CD4-positive, alpha-beta memory T cell (primary cell): ENCODE measurements around the gene JPH4. TPM values are rescaled to one million over a fixed set of nuclear protein-coding genes. Genes with fewer than 3 reads are reported as not detected.

Experiments used
- CTCF ChIA-PET: fragments of 350-600 bp; sonication (Branson Sonifier 250); formaldehyde crosslinking; loops from one replicate; lab custom pipeline; 2021; ENCODE audit warnings: inconsistent platforms; ENCODE audit not compliant: partially characterized antibody; lab: Charles Lee
- POLR2A ChIA-PET: fragments of 350-600 bp; sonication (Branson Sonifier 250); formaldehyde crosslinking; loops from one replicate; lab custom pipeline; 2021; ENCODE audit not compliant: partially characterized antibody; lab: Charles Lee
- DNase-seq, 5 donors: peaks; one replicate each; pipeline versions ENCODE4 v3.0.0 to v3.0.0-alpha.2; 2020 to 2022; ENCODE audit warnings: mixed read lengths in 1 of 5
- H3K27ac ChIP-seq: one replicate; pipeline ENCODE4 v1.7.0; 2013; ENCODE audit warnings: low read depth, low read length
- H3K27me3 ChIP-seq: 2 replicates; pipeline ENCODE4 v1.7.0; 2013; ENCODE audit warnings: mild to moderate bottlenecking, low read length, moderate library complexity; ENCODE audit not compliant: insufficient read depth
- H3K36me3 ChIP-seq: 2 replicates; pipeline ENCODE4 v1.7.0; 2013; ENCODE audit warnings: mild to moderate bottlenecking, low read length, moderate library complexity; ENCODE audit not compliant: insufficient read depth
- H3K4me1 ChIP-seq: 2 replicates; pipeline ENCODE4 v1.7.0; 2013; ENCODE audit warnings: mild to moderate bottlenecking, low read length, moderate library complexity; ENCODE audit not compliant: insufficient read depth
- H3K4me3 ChIP-seq, 2 donors: one replicate each; pipeline ENCODE4 v1.7.0; 2013; ENCODE audit warnings: low read length in 2 of 2, mild to moderate bottlenecking in 1 of 2
- H3K9me3 ChIP-seq, 2 donors: one replicate each; pipeline ENCODE4 v1.7.0; 2013; ENCODE audit warnings: low read length in 2 of 2, control low read depth in 1 of 2; ENCODE audit not compliant: control insufficient read depth in 1 of 2
- H3K27ac Mint-ChIP-seq, 7 donors: one replicate each; pipeline ENCODE4 v1.8.0; 2020 to 2021; ENCODE audit warnings: mixed read lengths in 7 of 7, mild to moderate bottlenecking in 6 of 7, inconsistent platforms in 3 of 7, moderate library complexity in 3 of 7
- H3K27me3 Mint-ChIP-seq, 2 donors: one replicate each; pipeline ENCODE4 v1.8.0; 2020 to 2021; ENCODE audit warnings: mixed read lengths in 2 of 2
- H3K36me3 Mint-ChIP-seq, 2 donors: one replicate each; pipeline ENCODE4 v1.8.0; 2020 to 2021; ENCODE audit warnings: mixed read lengths in 2 of 2, inconsistent platforms in 1 of 2, mild to moderate bottlenecking in 1 of 2
- H3K4me1 Mint-ChIP-seq, 4 donors: one replicate each; pipeline ENCODE4 v1.8.0; 2020 to 2021; ENCODE audit warnings: mixed read lengths in 4 of 4, mild to moderate bottlenecking in 1 of 4
- H3K4me3 Mint-ChIP-seq, 8 donors: one replicate each; pipeline ENCODE4 v1.8.0; 2020 to 2021; ENCODE audit warnings: mixed read lengths in 8 of 8, mild to moderate bottlenecking in 7 of 8, moderate library complexity in 6 of 8, inconsistent platforms in 3 of 8
- H3K9me3 Mint-ChIP-seq, 8 donors: one replicate each; pipeline ENCODE4 v1.8.0; 2020 to 2021; ENCODE audit warnings: mixed read lengths in 8 of 8, mild to moderate bottlenecking in 5 of 8, inconsistent platforms in 3 of 8, moderate library complexity in 1 of 8
- intact Hi-C: fragments of 100-400 bp; cut with micrococcal nuclease; formaldehyde crosslinking; loops from one replicate; pipeline ENCODE4 v1.15.1; 2023
- polyA plus RNA-seq, 2 donors: library from polyadenylated mRNA; unstranded; fragments of 300-500 nt; fragmentation: Illumina TruSeq; gene quantifications; one replicate each; pipeline ENCODE4 v1.2.3, GENCODE V29; 2021
- total RNA-seq, 2 experiments: library from RNA; stranded (reverse); gene quantifications; one replicate each; pipeline ENCODE4 v1.2.3, GENCODE V29; 2021

Gene JPH4
- total and polyA plus RNA-seq, 4 experiments from 2014 or later = 0.08 TPM; not detected in 3

DNA sequence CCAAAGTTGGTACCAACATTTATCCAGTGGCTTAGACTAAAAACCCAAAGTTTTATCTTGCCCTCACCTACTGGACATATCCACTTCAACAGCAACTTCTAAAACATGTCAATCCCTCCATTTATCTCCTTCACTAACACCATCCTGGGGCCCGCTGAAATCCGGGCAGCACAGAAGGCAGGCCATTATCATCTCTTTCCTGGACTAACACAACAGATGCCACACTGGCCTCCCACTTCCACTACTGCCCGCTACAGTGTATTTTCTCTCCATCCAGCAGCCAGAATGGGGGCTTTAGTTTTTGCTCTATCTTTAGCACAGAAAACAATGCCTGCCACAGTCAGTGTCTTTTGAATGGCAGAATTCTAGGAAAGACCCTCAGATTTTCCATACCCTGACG, 42.6 kb downstream of the JPH4 start:
- peaks cover 0 to 2% (median 0%) of the 10 kb centered on the region in 8 donors for H3K9me3 Mint-ChIP-seq
- ChIA-PET POLR2A (no interaction called here), CTCF (interaction anchor here (0.6 to 9.3 kb wide), 3 partner anchors 24 to 739 kb away, joined by 5 to 83 read pairs (median 12); no protein-coding TSS in a partner anchor)
- Histone ChIP-seq H3K36me3 (no peaks in the 10 kb centered on the region), H3K9me3 (no peaks in the 10 kb centered on the region), H3K27me3 (no peaks in the 10 kb centered on the region), H3K27ac (no peak overlapping the region), H3K4me3 (no peak overlapping the region), H3K4me1 (no peaks in the 10 kb centered on the region)
- H3K36me3 Mint-ChIP-seq = no peaks in the 10 kb centered on the region
- H3K27ac Mint-ChIP-seq = peak overlapping the region in 1 of 7 donors; percentile 1
- H3K4me3 Mint-ChIP-seq = no peak overlapping the region
- H3K27me3 Mint-ChIP-seq = peaks cover 0 to 3% of the 10 kb centered on the region in 2 donors
- intact Hi-C loops = no loop called here
- no peak for DNase-seq
- H3K4me1 Mint-ChIP-seq = peaks cover 0 to 6% (median under 1%) of the 10 kb centered on the region in 4 donors

DNA sequence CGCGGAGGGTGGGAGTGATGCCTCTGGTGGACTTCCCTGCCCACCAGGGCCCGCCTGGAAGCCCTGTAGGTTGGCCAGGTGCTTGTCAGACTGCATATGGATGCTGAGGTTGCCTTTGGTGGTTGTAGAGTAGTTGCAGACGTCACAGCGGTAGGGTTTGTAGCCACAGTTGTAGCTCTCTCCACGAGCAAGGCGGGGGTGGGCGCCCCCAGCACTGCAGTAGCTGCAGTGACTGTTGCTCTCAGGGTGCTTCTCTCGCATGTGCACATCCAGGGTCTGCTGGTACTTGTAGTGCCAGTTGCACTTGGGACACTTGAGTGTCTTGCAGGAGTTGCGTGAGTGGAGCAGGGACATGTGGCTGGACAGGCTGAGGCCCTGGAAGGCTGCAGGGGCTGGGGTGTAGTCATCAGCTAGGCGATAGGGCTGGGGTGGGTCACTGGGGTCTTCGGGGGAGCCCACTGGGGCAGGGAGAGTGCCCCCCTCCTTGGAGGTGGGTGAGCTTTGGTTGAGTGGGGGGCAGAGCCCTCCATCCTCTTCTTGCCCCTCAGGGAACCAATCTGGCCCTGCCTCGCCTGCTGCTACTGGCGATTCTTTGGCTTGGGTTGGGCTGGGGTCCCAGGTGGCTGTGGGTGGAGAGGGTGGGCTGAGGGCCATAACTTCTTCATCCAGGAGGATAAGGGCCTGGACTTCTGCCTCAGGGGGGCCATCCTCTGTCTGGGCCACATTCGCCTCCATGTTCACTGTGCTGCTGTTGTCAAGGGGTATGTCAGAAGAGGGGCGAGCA, 44.7 kb downstream of the JPH4 start:
- H3K27ac Mint-ChIP-seq = no peak overlapping the region
- intact Hi-C loops = no loop called here
- no peaks in the 10 kb centered on the region for H3K4me1 ChIP-seq
- CTCF ChIA-PET = interaction anchor here (1.5 to 2.0 kb wide), 3 partner anchors 9 to 27 kb away, joined by 4 to 8 read pairs (median 6); partner anchors contain the start of gene THTPA
- H3K27me3 ChIP-seq = no peaks in the 10 kb centered on the region
- no peak overlapping the region for H3K4me3 ChIP-seq
- POLR2A ChIA-PET = no interaction called here
- no peaks in the 10 kb centered on the region for H3K36me3 Mint-ChIP-seq
- DNase-seq = no peak
- no peaks in the 10 kb centered on the region for H3K27me3 Mint-ChIP-seq
- no peaks in the 10 kb centered on the region for H3K36me3 ChIP-seq
- H3K27ac ChIP-seq = no peak overlapping the region
- H3K9me3 Mint-ChIP-seq = peaks cover 0 to 2% (median 0%) of the 10 kb centered on the region in 8 donors
- H3K4me1 Mint-ChIP-seq = no peaks in the 10 kb centered on the region
- H3K9me3 ChIP-seq = no peaks in the 10 kb centered on the region
- no peak overlapping the region for H3K4me3 Mint-ChIP-seq

DNA sequence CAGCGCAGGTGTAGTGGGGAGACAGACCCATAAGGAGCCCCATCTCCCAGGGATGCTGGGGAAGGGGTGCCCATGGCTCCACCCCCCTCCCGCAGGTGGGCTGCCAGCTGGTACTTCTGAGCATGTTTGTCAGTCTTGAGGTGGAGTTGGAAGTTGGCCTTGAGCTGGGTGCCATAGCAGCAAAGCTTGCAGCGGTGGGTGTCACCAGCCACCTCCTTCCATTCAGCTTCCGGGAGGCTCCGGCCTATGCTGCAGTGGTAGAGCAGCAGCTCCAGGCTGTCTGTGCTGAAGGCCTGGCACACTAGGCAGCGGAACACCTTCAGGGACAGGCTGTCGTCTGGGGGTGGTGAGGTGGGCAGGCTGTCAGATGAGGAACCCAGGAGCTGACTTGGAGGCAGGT, 45.9 kb downstream of the JPH4 start:
- intact Hi-C loops = no loop called here
- H3K9me3 Mint-ChIP-seq = peaks cover 0 to 2% (median 0%) of the 10 kb centered on the region in 8 donors

DNA sequence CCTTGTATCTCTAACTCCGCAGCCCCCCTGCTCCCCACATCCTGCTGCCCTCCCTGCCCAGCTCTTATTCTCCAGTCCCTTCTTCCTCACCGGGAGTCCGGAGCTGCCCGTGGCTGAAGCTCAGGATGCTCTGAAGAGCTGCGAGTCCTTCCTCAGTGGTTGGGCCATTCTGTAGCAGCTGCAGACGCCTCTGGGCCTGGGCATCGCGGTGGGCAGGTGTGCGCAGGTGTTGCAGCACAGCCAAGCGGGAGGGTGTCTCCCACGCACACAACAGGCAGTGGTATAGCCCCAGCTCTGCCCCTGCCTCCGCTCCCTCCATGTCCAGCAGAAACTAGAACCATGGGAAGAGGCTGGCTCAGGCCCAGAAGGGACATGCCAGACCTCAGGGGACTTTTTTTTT, 47.2 kb downstream of the JPH4 start:
- H3K27me3 Mint-ChIP-seq = no peaks in the 10 kb centered on the region
- H3K36me3 Mint-ChIP-seq = no peaks in the 10 kb centered on the region
- H3K4me1 Mint-ChIP-seq = no peaks in the 10 kb centered on the region
- peaks cover 0 to 2% (median 0%) of the 10 kb centered on the region in 8 donors for H3K9me3 Mint-ChIP-seq
- CTCF ChIA-PET = interaction anchor here (0.7 to 1.8 kb wide), 3 partner anchors 9 to 888 kb away, joined by 3 to 5 read pairs (median 4); no protein-coding TSS in a partner anchor
- no peak for DNase-seq
- H3K4me3 ChIP-seq = no peak overlapping the region
- H3K27ac Mint-ChIP-seq = no peak overlapping the region
- H3K27ac ChIP-seq = no peak overlapping the region
- H3K9me3 ChIP-seq = no peaks in the 10 kb centered on the region
- POLR2A ChIA-PET = no interaction called here
- H3K36me3 ChIP-seq = no peaks in the 10 kb centered on the region
- no peak overlapping the region for H3K4me3 Mint-ChIP-seq
- H3K4me1 ChIP-seq = no peaks in the 10 kb centered on the region
- intact Hi-C loops = no loop called here
- no peaks in the 10 kb centered on the region for H3K27me3 ChIP-seq

More for the DNA sequence above, 45.9 kb downstream of the JPH4 start:
- no peak for DNase-seq
- Histone ChIP-seq H3K27ac (no peak overlapping the region), H3K27me3 (no peaks in the 10 kb centered on the region), H3K9me3 (no peaks in the 10 kb centered on the region), H3K36me3 (no peaks in the 10 kb centered on the region), H3K4me3 (no peak overlapping the region), H3K4me1 (no peaks in the 10 kb centered on the region)
- POLR2A ChIA-PET = no interaction called here
- Mint-ChIP-seq H3K27me3 (no peaks in the 10 kb centered on the region), H3K4me3 (no peak overlapping the region), H3K4me1 (no peaks in the 10 kb centered on the region), H3K36me3 (no peaks in the 10 kb centered on the region), H3K27ac (peak overlapping the region in 1 of 7 donors; percentile 48)
- CTCF ChIA-PET = interaction anchor here (1.8 to 2.0 kb wide), 2 partner anchors 10 to 54 kb away, joined by 5 to 6 read pairs; no protein-coding TSS in a partner anchor

DNA sequence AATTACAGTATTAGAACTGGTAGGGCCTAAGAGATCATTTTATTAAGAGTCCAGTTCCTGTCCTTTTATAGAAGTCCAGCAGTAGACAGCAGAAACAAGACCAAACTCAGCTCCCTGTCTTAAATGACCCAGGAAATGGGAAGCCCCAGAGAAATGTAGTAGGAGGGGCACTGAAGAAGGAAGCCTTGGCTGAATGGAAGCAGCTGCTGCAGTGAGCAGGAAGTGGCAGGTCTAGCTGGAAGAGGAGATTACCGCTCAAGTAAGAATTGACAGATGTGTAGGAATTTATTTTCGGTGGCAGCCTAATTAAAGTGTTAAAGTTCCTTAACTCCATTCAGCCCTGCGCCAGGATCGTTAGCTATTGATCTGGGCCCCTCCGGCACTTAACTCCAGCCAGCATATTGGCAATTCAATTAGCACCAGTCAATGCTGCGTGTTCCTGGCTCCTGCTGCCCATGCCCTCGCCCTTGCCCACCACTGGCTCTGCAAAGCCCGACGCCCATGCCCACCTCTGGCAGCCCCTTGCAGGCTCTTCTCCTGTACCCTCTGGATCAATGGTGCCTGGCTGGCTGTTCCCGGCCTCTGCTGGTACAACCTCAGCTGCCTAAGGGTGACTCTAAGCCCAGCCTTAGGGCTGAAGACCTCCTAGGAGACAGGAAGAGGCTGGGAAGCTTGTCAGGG, 48.1 kb downstream of the JPH4 start:
- no peaks in the 10 kb centered on the region for H3K36me3 ChIP-seq
- no peak overlapping the region for H3K4me3 Mint-ChIP-seq
- H3K27me3 Mint-ChIP-seq = no peaks in the 10 kb centered on the region
- H3K36me3 Mint-ChIP-seq = no peaks in the 10 kb centered on the region
- H3K9me3 ChIP-seq = no peaks in the 10 kb centered on the region
- peak overlapping the region in 1 of 7 donors; percentile 22 for H3K27ac Mint-ChIP-seq
- ChIA-PET CTCF (interaction anchor here (0.5 to 1.5 kb wide), 4 partner anchors 10 to 326 kb away, joined by 3 to 6 read pairs (median 4); no protein-coding TSS in a partner anchor), POLR2A (no interaction called here)
- no peaks in the 10 kb centered on the region for H3K4me1 Mint-ChIP-seq
- H3K9me3 Mint-ChIP-seq = peaks cover 0 to 2% (median 0%) of the 10 kb centered on the region in 8 donors
- H3K27ac ChIP-seq = no peak overlapping the region
- DNase-seq = no peak
- H3K27me3 ChIP-seq = no peaks in the 10 kb centered on the region
- intact Hi-C loops = no loop called here
- H3K4me3 ChIP-seq = no peak overlapping the region
- no peaks in the 10 kb centered on the region for H3K4me1 ChIP-seq

DNA sequence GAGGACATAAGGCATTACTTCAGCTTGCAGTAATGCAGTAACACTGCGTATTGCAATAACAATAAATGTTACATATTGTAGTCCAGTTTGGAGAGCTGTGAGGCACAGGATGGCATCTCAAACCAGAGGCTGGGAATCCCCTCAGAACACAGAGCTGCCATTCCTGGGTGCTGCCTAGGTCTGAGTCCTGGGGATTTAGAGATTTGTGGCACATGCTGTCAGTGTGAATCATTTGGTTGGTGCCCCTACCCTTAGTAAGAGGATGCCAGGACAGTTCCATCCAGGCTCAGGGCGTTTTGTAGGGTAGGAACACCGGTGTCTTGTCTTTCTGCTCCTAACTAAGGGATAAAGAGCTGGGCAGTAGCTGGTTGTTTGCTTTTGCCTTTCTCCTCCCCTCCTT, 49.6 kb downstream of the JPH4 start:
- Mint-ChIP-seq H3K36me3 (no peaks in the 10 kb centered on the region), H3K27me3 (no peaks in the 10 kb centered on the region), H3K4me1 (no peaks in the 10 kb centered on the region), H3K4me3 (no peak overlapping the region), H3K9me3 (peaks cover 0 to 2% (median 0%) of the 10 kb centered on the region in 8 donors), H3K27ac (no peak overlapping the region)
- ChIA-PET CTCF (interaction anchor here (1.3 kb wide), 1 partner anchor 63 kb away, joined by 4 read pairs; no protein-coding TSS in a partner anchor), POLR2A (no interaction called here)
- Histone ChIP-seq H3K36me3 (no peaks in the 10 kb centered on the region), H3K27ac (no peak overlapping the region), H3K4me3 (no peak overlapping the region), H3K9me3 (no peaks in the 10 kb centered on the region), H3K4me1 (no peaks in the 10 kb centered on the region), H3K27me3 (no peaks in the 10 kb centered on the region)
- no peak for DNase-seq
- intact Hi-C loops = no loop called here

DNA sequence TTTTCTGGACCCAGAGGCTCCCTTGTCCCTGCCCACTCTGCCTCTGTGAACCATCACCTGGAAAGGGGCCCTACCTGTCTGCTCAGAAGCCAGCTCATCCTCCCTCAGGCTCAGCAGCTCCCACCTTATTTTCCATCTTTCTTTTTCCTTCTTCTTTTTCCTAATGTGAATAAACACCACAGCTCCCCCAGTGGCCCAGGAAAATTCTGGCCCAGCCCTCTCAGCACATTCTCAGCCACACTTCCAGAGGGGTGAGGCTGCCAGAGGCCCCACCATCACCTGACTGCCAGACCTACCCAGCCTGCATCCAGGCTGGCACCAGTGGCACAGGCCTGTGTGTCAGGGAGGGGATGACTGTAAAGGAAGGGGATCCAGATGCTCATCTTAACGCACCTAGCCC, 50.0 kb downstream of the JPH4 start:
- no peak overlapping the region for H3K4me3 Mint-ChIP-seq
- H3K4me1 ChIP-seq = no peaks in the 10 kb centered on the region
- peaks cover 0 to 2% (median 0%) of the 10 kb centered on the region in 8 donors for H3K9me3 Mint-ChIP-seq
- no peaks in the 10 kb centered on the region for H3K27me3 Mint-ChIP-seq
- H3K9me3 ChIP-seq = no peaks in the 10 kb centered on the region
- H3K36me3 ChIP-seq = no peaks in the 10 kb centered on the region
- H3K36me3 Mint-ChIP-seq = no peaks in the 10 kb centered on the region
- intact Hi-C loops = no loop called here
- no peak overlapping the region for H3K27ac ChIP-seq
- no peaks in the 10 kb centered on the region for H3K4me1 Mint-ChIP-seq
- POLR2A ChIA-PET = no interaction called here
- H3K27ac Mint-ChIP-seq = no peak overlapping the region
- H3K27me3 ChIP-seq = no peaks in the 10 kb centered on the region
- CTCF ChIA-PET = no interaction called here
- no peak for DNase-seq
- H3K4me3 ChIP-seq = no peak overlapping the region
